GM18520 (cell line): ENCODE results near the gene GH2.

Source experiments
- ATAC-seq: cut with Tn5 transposase; IDR thresholded peaks from one replicate; pipeline ENCODE4 v1.9.1; 2021; ENCODE audit not compliant: unreplicated experiment

The GH2 gene

DNA sequence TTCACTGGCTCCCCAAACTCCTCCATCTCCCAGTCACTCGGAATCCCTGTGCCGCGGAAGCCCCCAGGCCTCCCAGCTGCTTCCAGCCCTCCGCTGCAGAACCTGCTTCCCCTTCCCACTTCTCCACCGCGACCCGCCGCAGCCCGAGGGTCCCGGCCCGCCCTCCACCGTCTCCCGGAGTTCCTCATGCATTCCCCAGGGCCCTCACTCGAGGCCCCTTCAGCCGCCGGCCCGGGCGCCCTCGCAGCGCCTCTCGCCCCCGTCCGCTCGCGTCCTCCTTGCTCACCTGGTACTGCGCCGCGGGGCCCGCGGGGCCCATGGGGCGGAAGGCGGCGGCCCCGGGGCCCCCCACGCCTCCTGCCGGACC lies 39.6 kb downstream of the GH2 start:
- ATAC-seq: no peak

GRCh38 chr17:63841350-63842172 lies 40.2 kb downstream of the GH2 start:
- no peak for ATAC-seq

DNA sequence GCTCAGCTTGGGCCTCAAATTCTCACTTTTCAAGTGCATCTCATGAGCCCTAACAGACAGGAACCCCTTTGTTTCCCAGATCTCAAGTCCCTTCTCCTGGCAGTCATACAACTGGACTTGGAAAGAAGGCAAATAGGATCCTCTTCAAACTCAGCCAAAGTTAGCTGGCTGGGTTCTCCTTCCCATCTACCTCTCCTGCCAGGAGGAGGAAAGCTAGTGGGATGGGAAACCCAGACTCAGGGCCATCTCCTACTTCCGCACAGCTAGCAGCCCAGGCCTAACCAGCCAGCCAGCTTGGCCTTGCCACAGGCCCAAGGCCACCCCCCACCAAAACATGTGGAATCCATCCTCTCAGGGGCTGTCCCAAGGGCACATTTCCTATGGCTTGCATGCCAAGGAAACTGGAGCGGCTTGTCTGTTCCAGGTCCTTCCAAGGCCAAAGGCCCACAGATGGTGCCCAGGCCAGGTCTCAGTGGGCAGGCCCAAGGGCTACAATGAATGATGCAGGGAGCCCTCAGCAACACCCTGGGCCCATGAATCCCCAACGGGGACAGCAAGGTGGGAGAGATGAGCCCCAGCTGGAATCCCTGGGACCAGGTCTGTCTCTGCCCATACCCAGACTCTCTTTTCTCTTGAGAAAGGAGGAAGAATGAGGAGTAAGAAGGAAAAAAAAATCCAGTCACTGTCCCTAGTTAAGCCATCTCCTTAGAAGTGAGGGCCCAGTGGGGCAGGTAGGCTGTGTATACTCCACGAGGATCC lies 41.0 kb downstream of the GH2 start:
- no peak for ATAC-seq

- ATAC-seq: no peak
Observed at GRCh38 chr17:63838631-63839171, 43.0 kb downstream of the GH2 start.

DNA sequence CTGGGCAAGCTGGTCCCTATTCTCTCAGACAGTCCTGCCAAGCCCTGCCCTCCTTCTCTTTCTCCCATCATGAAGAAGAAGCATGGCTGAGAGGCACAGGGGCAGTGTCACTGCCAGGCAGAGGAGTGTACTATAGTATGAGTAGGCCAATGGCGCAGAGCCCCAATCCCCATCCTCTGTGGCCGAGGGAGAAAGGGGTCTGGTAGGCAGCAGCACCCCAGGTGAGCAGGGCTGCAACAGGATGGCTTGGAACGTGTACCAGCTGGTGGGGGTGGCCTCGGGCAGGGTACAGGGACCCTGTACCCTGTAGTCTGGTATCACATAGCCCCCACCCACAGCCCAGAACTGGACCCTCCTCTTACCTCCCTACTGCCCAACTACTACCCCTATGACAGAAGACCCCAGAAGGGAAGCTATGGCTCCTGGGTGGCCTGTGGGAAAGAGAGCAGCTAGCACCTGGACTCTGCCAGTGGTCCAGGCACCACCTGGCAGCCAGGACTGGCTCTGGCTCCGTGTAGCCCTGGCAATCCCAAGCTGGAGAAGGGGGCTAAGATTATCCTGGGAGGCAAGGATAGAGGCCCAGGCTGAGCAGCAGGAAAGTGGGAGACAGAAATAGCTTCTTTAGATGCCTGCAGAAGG lies 43.7 kb downstream of the GH2 start:
- no peak for ATAC-seq

- no peak for ATAC-seq
Observed at GRCh38 chr17:63837480-63837879, 44.3 kb downstream of the GH2 start.

DNA sequence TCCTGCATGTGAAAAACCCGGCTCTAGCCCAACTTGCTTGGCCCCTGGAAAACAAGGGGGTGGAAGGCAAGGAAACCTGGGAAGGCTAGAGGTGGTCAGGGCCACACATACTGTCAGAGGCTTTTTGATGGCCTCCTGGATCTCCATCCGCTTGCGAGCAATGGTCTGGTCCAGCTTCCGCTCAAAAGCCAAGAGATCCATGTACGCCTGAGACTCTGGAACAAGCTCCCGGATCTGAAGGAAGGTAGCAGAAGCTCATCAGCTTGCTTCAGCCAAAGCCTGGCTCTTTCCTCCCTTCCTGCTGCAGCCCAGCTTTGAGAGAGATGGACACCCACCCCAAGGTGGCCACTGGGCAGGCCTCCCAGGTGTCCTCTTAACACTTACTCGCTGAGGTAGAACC lies 44.9 kb downstream of the GH2 start:
- no peak for ATAC-seq

DNA sequence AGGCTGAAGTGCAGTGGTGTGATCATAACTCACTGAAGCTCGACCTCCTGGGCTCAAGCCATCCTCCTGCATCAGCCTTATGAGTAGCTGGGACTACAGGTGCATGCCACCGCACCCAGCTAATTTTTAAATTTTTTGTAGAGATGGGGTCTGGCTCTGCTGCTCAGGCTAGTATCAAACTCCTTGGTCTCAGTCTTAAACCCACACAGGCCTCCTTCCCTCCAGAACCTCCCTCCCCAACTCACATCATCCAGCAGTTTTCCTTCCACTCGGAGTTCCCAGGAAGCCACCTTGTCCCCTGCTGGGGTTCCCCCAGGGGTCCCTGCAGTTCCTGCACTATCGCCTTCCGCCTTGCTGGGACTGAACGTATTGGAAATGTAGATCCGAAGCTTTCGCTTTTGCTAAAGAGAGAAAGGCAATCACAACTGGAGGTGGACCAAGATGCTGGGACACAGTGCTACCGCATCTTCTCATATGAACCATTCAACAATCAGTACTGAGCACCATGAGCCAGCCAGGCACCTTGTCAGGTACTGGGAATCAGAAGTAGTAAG lies 46.5 kb downstream of the GH2 start:
- ATAC-seq: no peak

- no peak for ATAC-seq
Observed at GRCh38 chr17:63834431-63835166, 47.1 kb downstream of the GH2 start.

GRCh38 chr17:63833741-63834373 lies 47.9 kb downstream of the GH2 start:
- no peak for ATAC-seq

DNA sequence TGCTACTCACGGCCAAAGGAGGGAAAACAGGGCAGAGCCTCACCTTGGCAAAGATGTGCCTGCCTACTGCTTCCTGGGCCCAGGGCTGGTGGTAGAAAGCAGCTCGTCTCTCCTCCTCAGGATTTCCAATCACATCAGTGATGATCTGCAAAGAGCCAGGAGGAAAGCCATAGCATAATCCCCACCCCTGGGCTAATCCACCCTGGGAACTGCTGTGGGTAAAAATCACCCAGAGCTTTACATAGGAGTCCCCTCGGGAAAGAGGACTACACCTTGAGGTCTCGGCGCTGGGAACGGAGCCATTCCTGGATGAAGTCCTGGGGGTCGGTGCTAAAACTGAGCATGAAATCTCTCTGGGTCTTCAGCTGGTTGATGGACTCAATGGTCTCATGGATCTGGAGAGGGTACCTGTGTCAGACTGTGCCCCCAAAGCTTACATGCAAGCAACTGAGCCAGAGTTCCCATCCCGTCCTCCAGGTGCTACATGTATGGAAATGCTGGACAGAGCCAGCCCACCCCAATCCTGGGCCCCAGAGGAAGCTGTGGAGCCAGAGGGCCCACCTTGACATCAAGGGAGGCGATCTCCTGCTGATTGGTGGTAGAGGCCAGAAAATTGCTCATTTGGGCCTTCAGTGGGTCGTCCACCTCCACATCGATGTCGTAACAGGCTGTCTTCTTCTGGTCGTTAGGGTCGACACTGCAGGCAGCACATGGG lies 48.6 kb downstream of the GH2 start:
- no peak for ATAC-seq

DNA sequence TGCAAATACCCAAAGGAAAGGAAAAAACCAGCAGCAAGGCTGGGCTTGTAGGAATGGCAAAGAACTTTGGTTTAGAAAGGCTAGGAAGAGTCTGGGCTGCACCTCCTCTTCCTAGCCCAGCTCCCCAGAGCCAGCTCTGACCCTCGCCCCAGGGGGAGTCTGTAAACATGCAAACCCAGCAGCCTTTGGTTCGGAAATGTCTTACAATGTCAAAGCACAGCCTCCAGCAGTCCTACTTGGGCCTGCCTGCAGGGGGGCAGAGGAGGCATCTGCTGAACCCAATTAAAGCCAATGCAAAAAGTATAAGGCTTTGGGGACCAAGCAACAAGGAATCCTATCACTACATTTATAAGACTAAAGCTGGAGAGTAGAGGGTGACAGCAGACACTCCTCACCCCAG lies 49.3 kb downstream of the GH2 start:
- ATAC-seq: no peak

DNA sequence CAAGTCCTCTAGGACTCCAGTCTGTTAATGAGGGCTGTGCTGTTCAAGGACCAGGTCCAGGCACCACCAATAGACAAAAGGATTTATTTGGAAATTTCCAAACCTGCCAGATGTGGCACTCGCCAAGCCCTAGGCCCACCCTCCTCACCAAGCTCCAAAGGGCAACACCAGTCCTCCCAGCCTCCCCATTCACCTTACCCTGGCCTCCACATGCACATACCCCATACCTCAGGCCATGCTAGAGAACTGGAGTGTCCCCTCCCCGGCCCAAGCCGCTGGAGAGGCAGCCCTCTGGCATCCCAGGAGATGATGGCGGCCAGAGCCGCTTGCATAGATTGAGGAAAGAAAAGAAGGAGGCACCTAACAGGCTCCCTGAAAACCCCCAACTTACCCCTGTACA lies 49.7 kb downstream of the GH2 start:
- no peak for ATAC-seq

DNA sequence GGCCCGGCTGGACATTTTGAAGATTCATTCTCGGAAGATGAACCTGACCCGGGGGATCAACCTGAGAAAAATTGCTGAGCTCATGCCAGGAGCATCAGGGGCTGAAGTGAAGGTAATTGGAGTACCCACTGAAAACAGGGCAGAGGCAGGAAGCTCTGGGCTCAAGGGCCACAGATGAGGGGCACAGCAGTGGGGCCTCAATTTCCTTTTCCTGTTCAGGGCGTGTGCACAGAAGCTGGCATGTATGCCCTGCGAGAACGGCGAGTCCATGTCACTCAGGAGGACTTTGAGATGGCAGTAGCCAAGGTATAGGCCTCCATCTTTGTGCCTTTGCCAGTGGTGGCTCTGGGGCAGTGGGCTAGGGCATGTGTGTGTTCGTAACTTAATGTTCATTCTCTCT lies 50.2 kb downstream of the GH2 start:
- no peak for ATAC-seq

GRCh38 chr17:63830904-63831491 lies 50.7 kb downstream of the GH2 start:
- ATAC-seq: no peak

GRCh38 chr17:63830278-63830677 lies 51.5 kb downstream of the GH2 start:
- ATAC-seq: no peak
